OCI-LY1 (cell line): ENCODE measurements around the gene P2RY14.

Experiments used
- CTCF ChIP-seq: fragments of 200-600 bp; sonication (generic), shearing (Covaris generic); IDR thresholded peaks from 2 replicates; pipeline ENCODE4 v1.5.1; 2017; ENCODE audit warnings: mild to moderate bottlenecking, antibody characterized with exemption, low read length, moderate library complexity, mixed read lengths
- EZH2 ChIP-seq: fragments of 200-600 bp; sonication (generic), shearing (Covaris generic); IDR thresholded peaks from 2 replicates; pipeline ENCODE4 v1.8.0; 2017; ENCODE audit warnings: borderline replicate concordance, mixed run types, mild to moderate bottlenecking, antibody characterized with exemption, low read length, moderate library complexity, mixed read lengths

DNA sequence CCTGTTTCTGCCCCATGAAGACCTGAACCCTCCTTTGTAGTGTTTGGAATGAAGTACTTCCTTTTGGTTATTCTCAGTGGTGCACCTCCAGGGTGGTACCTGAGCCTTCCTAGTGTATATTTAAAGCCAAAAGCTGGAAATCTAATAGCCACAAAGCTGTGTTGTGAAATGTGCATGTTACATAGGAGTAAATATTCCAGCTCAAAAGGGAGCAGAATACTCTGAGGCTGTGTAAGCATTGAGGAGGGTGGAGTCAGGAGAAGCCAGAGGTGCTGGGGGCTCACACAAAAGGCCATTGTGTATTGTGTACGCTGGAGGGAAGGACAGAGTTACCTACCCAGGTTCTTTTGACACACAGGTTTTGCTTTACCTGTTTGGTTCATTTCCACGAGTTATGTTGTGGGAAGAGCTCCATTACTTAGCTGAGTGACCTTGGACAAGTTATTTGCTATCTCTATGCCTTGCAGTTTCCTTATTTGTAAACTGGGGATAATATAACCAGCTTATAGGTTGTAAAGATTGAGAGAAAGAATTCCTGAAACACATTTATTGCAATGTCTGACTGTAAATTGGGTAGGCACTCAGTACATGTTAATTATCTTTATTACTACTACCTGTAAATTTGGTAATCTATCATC lies 100.0 kb downstream of the P2RY14 start:
- TF ChIP-seq CTCF (no peak), EZH2 (no peak)
